HL-60/S4 treated with retinoic acid at 250 ng/mL for 4 days and 3 days (cell line): Measurements from ENCODE around the gene CTIF.

Source experiments
- in situ Hi-C: fragments of 300-500 bp; cut with MboI; formaldehyde crosslinking; loops from 2 replicates; pipeline ENCODE4 v1.7.0; 2022; ENCODE audit warnings: low sequenced_read_pairs

The CTIF gene

GRCh38 chr18:48852794-48853193 is 314.0 kb downstream of the CTIF start:
- in situ Hi-C loops: no loop called here

GRCh38 chr18:48853588-48853987 is 314.8 kb downstream of the CTIF start:
- in situ Hi-C loops: no loop called here

GRCh38 chr18:48854780-48855179 is 315.9 kb downstream of the CTIF start:
- in situ Hi-C loops: no loop called here

GRCh38 chr18:48855422-48856377 is 316.9 kb downstream of the CTIF start:
- in situ Hi-C loops: no loop called here

GRCh38 chr18:48857023-48857694 is 318.3 kb downstream of the CTIF start:
- in situ Hi-C loops: no loop called here

- in situ Hi-C loops: no loop called here
Measured at GRCh38 chr18:48858676-48859075, 319.8 kb downstream of the CTIF start.

- in situ Hi-C loops: no loop called here
Measured at GRCh38 chr18:48859311-48860268, 320.8 kb downstream of the CTIF start.

- in situ Hi-C loops: no loop called here
Measured at GRCh38 chr18:48860269-48861180, 321.7 kb downstream of the CTIF start.

- in situ Hi-C loops: no loop called here
Measured at GRCh38 chr18:48861181-48861708, 322.4 kb downstream of the CTIF start.

- in situ Hi-C loops: no loop called here
Measured at GRCh38 chr18:48862132-48862531, 323.3 kb downstream of the CTIF start.

- in situ Hi-C loops: no loop called here
Measured at GRCh38 chr18:48862678-48863270, 323.9 kb downstream of the CTIF start.

GRCh38 chr18:48863432-48864065 is 324.7 kb downstream of the CTIF start:
- in situ Hi-C loops: no loop called here

- in situ Hi-C loops: no loop called here
Measured at GRCh38 chr18:48864876-48865275, 326.0 kb downstream of the CTIF start.

- in situ Hi-C loops: no loop called here
Measured at GRCh38 chr18:48866028-48866733, 327.4 kb downstream of the CTIF start.

GRCh38 chr18:48866856-48867255 is 328.0 kb downstream of the CTIF start:
- in situ Hi-C loops: no loop called here

- in situ Hi-C loops: no loop called here
Measured at GRCh38 chr18:48867978-48868377, 329.1 kb downstream of the CTIF start.

- in situ Hi-C loops: no loop called here
Measured at GRCh38 chr18:48868468-48869466, 329.9 kb downstream of the CTIF start.
